Measurements from ENCODE around the gene CD300A.

DNA sequence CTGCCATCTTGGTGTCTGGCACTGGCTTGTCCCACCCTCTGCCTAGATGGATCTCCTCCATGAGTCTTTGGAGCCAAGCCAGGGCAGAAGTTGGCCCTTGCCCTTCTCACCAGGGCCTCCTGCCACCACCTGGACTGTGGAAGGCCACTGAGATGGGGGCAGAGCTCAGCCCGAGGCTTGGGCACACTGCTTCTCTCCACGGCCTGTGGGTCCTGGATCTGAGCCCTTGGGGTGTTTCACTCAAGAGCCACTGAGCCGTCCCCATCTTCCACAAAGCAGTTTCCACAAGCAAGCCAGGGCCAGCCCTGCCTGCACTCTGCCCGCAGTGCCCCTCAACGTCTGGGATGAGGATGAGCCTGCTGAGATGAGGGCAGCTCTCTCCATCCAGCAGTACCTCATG is 16.7 kb upstream of the CD300A start:
- TF ChIP-seq, protein P1, sequence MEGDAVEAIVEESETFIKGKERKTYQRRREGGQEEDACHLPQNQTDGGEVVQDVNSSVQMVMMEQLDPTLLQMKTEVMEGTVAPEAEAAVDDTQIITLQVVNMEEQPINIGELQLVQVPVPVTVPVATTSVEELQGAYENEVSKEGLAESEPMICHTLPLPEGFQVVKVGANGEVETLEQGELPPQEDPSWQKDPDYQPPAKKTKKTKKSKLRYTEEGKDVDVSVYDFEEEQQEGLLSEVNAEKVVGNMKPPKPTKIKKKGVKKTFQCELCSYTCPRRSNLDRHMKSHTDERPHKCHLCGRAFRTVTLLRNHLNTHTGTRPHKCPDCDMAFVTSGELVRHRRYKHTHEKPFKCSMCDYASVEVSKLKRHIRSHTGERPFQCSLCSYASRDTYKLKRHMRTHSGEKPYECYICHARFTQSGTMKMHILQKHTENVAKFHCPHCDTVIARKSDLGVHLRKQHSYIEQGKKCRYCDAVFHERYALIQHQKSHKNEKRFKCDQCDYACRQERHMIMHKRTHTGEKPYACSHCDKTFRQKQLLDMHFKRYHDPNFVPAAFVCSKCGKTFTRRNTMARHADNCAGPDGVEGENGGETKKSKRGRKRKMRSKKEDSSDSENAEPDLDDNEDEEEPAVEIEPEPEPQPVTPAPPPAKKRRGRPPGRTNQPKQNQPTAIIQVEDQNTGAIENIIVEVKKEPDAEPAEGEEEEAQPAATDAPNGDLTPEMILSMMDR (IDR thresholded peaks at IDR 0.05 in 8 of 11, conservative IDR thresholded peaks at IDR 0.05 in 3 of 11): no peak
- TF ChIP-seq POLR2AphosphoS5 (IDR thresholded peaks at IDR 0.05): no peak

Data from spleen (tissue), 7 donors.